ENCODE data around the gene ABCD1. TPM values are rescaled to one million over a fixed set of nuclear protein-coding genes. Genes with fewer than 3 reads are reported as not detected.

Gene ABCD1
- total and polyA plus RNA-seq, 9 of the 15 experiments (the other 6 are each of a cell fraction or from before 2014, with no cell fraction given) = 0.07 to 6.9 (median 2.2) TPM

DNA sequence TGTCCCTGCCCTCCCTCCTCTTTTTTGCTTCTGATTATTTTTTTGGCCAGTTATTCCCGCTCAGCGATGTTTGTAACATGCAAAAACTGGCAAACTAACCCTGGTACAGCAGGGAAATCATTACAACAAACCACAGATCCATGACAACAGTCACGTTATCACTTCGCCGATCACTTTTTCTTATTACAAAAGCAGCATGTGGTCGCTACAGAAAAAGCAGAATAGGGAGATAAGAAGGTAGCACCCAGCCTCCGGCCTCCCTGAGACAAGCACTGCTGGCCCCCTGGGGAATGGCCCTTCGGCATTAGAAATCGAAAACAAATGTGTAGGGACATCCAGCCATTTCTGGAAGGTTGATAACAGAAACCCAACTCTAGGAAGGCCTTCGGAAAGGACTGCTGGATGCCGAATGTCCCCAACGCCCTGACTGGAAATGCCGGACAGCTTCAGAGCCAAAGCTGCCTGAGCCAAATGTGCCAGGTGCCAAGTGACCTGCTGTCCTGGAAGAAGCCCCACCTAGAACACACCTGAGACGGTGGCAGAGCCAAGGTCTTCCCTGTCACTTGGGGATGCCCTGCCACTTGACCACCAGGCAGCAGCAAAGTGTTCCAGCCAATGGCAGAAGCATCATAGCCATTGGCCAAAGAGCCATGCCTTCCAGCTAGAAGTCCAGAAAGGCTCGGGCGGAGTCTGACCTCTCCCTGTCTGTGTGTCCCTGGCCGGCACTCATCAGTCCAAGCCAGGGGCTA is 66.6 kb downstream of the ABCD1 start (continued):
- TF ChIP-seq, protein P1, sequence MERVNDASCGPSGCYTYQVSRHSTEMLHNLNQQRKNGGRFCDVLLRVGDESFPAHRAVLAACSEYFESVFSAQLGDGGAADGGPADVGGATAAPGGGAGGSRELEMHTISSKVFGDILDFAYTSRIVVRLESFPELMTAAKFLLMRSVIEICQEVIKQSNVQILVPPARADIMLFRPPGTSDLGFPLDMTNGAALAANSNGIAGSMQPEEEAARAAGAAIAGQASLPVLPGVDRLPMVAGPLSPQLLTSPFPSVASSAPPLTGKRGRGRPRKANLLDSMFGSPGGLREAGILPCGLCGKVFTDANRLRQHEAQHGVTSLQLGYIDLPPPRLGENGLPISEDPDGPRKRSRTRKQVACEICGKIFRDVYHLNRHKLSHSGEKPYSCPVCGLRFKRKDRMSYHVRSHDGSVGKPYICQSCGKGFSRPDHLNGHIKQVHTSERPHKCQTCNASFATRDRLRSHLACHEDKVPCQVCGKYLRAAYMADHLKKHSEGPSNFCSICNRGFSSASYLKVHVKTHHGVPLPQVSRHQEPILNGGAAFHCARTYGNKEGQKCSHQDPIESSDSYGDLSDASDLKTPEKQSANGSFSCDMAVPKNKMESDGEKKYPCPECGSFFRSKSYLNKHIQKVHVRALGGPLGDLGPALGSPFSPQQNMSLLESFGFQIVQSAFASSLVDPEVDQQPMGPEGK (CRISPR knock-in tag; IDR thresholded peaks at IDR 0.05; ENCODE audit: borderline replicate concordance) = no peak
- TF ChIP-seq, protein P2, sequence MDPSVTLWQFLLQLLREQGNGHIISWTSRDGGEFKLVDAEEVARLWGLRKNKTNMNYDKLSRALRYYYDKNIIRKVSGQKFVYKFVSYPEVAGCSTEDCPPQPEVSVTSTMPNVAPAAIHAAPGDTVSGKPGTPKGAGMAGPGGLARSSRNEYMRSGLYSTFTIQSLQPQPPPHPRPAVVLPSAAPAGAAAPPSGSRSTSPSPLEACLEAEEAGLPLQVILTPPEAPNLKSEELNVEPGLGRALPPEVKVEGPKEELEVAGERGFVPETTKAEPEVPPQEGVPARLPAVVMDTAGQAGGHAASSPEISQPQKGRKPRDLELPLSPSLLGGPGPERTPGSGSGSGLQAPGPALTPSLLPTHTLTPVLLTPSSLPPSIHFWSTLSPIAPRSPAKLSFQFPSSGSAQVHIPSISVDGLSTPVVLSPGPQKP (CRISPR knock-in tag; IDR thresholded peaks at IDR 0.05) = no peak
- TF ChIP-seq KDM5B (IDR thresholded peaks at IDR 0.05; ENCODE audit: insufficient replicate concordance, low read depth, low read length) (no peak), ATF1 (CRISPR knock-in tag; IDR thresholded peaks at IDR 0.05) (no peak), ATF1 (tag; IDR thresholded peaks at IDR 0.05) (0 out of 2 replicates have a peak, but pooled peaks have one; percentile 10), CBFA2T2 (conservative IDR thresholded peaks at IDR 0.05) (0 out of 2 replicates have a peak, but pooled peaks have one; percentile 24), DDX20 (tag; IDR thresholded peaks at IDR 0.05; ENCODE audit: low read depth) (no peak), DPF2 (IDR thresholded peaks at IDR 0.05) (peak; percentile 28; the same call in 1 of the 2 replicates), SAFB2 (IDR thresholded peaks at IDR 0.05; ENCODE audit: borderline replicate concordance, low read depth, low read length, severe bottlenecking) (no peak), SOX6 (IDR thresholded peaks at IDR 0.05) (peak; percentile 60; the same call in 1 of the 2 replicates)
- TF ChIP-seq, protein P3, sequence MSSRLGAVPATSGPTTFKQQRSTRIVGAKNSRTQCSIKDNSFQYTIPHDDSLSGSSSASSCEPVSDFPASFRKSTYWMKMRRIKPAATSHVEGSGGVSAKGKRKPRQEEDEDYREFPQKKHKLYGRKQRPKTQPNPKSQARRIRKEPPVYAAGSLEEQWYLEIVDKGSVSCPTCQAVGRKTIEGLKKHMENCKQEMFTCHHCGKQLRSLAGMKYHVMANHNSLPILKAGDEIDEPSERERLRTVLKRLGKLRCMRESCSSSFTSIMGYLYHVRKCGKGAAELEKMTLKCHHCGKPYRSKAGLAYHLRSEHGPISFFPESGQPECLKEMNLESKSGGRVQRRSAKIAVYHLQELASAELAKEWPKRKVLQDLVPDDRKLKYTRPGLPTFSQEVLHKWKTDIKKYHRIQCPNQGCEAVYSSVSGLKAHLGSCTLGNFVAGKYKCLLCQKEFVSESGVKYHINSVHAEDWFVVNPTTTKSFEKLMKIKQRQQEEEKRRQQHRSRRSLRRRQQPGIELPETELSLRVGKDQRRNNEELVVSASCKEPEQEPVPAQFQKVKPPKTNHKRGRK (tag; IDR thresholded peaks at IDR 0.05) = no peak
- TF ChIP-seq, protein P4, sequence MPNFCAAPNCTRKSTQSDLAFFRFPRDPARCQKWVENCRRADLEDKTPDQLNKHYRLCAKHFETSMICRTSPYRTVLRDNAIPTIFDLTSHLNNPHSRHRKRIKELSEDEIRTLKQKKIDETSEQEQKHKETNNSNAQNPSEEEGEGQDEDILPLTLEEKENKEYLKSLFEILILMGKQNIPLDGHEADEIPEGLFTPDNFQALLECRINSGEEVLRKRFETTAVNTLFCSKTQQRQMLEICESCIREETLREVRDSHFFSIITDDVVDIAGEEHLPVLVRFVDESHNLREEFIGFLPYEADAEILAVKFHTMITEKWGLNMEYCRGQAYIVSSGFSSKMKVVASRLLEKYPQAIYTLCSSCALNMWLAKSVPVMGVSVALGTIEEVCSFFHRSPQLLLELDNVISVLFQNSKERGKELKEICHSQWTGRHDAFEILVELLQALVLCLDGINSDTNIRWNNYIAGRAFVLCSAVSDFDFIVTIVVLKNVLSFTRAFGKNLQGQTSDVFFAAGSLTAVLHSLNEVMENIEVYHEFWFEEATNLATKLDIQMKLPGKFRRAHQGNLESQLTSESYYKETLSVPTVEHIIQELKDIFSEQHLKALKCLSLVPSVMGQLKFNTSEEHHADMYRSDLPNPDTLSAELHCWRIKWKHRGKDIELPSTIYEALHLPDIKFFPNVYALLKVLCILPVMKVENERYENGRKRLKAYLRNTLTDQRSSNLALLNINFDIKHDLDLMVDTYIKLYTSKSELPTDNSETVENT (CRISPR knock-in tag; IDR thresholded peaks at IDR 0.05) = no peak
